H1 (cell line): Measurements from ENCODE around the gene PTH2R. TPM values are rescaled to one million over a fixed set of nuclear protein-coding genes. Genes with fewer than 3 reads are reported as not detected.

Experiments
- CTCF ChIA-PET: fragments of 300-600 bp; sonication (Branson Sonifier 250); formaldehyde crosslinking; loops from one replicate; lab custom pipeline; 2021; ENCODE audit not compliant: partially characterized antibody; lab: Charles Lee
- POLR2A ChIA-PET: fragments of 300-600 bp; sonication (Branson Sonifier 250); formaldehyde crosslinking; loops from one replicate; lab custom pipeline; 2021; ENCODE audit warnings: inconsistent platforms; ENCODE audit not compliant: partially characterized antibody; lab: Charles Lee
- DNase-seq, 2 experiments: peaks; one replicate each; pipeline versions ENCODE4 v3.0.0 to v3.0.0-alpha.2; 2010 to 2022; ENCODE audit warnings: low spot score in 2 of 2, low read depth in 1 of 2, mixed read lengths in 1 of 2
- FAIRE-seq: peaks from 2 replicates; lab custom pipeline; 2011; peaks lifted over from hg19 to GRCh38; lab: Jason Lieb, UNC
- H2AFZ ChIP-seq: 2 replicates; pipeline ENCODE4 v1.8.1; 2012; ENCODE audit warnings: low read length, inconsistent platforms
- H2AK5ac ChIP-seq: 2 replicates; pipeline ENCODE4 v1.6.1; 2013; ENCODE audit warnings: low read depth, low read length
- H2BK120ac ChIP-seq: replicated peaks from 2 replicates; pipeline ENCODE3; 2013; ENCODE audit warnings: low read depth, low read length, inconsistent platforms
- H2BK12ac ChIP-seq: 2 replicates; pipeline ENCODE4 v1.6.1; 2013; ENCODE audit warnings: low read depth, low read length
- H2BK15ac ChIP-seq: 2 replicates; pipeline ENCODE4 v1.6.1; 2013; ENCODE audit warnings: low read length
- H2BK20ac ChIP-seq: 2 replicates; pipeline ENCODE4 v1.6.1; 2013; ENCODE audit warnings: low read length
- H2BK5ac ChIP-seq: 2 replicates; pipeline ENCODE4 v1.6.1; 2013; ENCODE audit warnings: low read depth, low read length
- H3K14ac ChIP-seq: 2 replicates; pipeline ENCODE4 v1.6.1; 2013; ENCODE audit warnings: inconsistent platforms; ENCODE audit not compliant: insufficient read length
- H3K18ac ChIP-seq: 2 replicates; pipeline ENCODE4 v1.6.1; 2013; ENCODE audit warnings: low read length; ENCODE audit errors: extremely low read depth
- H3K23ac ChIP-seq: 2 replicates; pipeline ENCODE4 v1.6.1; 2013; ENCODE audit warnings: inconsistent platforms; ENCODE audit not compliant: insufficient read length
- H3K23me2 ChIP-seq: 2 replicates; pipeline ENCODE4 v1.6.1; 2013; ENCODE audit warnings: low read depth, low read length
- H3K27ac ChIP-seq: 2 replicates; pipeline ENCODE4 v1.6.1; 2011; ENCODE audit warnings: low read depth, low read length, inconsistent platforms
- H3K27me3 ChIP-seq, 4 experiments: replicated peaks in 1 of 4; 1 replicate in 1 of 4; 2 replicates in 3 of 4; pipeline versions ENCODE4 v1.6.1 to v1.8.1; 2011 to 2013; ENCODE audit warnings: low read length in 3 of 4, mild to moderate bottlenecking in 3 of 4, inconsistent platforms in 2 of 4, mixed read lengths in 2 of 4, moderate library complexity in 1 of 4; ENCODE audit not compliant: control insufficient read depth in 3 of 4, insufficient read depth in 3 of 4; ENCODE audit errors: extremely low read depth in 1 of 4
- H3K36me3 ChIP-seq, 4 experiments: 2 replicates each; pipeline versions ENCODE4 v1.6.1 to v1.8.1; 2011 to 2013; ENCODE audit warnings: mild to moderate bottlenecking in 4 of 4, low read length in 3 of 4, moderate library complexity in 2 of 4, control low read depth in 1 of 4, inconsistent platforms in 1 of 4; ENCODE audit not compliant: insufficient read depth in 4 of 4, control insufficient read depth in 2 of 4
- H3K4ac ChIP-seq: replicated peaks from 2 replicates; pipeline ENCODE3; 2013; ENCODE audit warnings: low read length, low read depth, mixed read lengths, inconsistent platforms; ENCODE audit not compliant: insufficient read length
- H3K4me1 ChIP-seq, 4 experiments: replicated peaks in 1 of 4; 1 replicate in 1 of 4; 2 replicates in 3 of 4; pipeline versions ENCODE4 v1.6.1 to v1.8.1; 2011 to 2013; ENCODE audit warnings: low read length in 3 of 4, inconsistent platforms in 2 of 4, mixed read lengths in 1 of 4; ENCODE audit not compliant: insufficient read depth in 4 of 4, control insufficient read depth in 3 of 4
- H3K4me2 ChIP-seq, 2 experiments: 2 replicates each; pipeline versions ENCODE4 v1.6.1 to v1.8.1; 2011 to 2013; ENCODE audit warnings: low read depth in 2 of 2, low read length in 2 of 2, control low read depth in 1 of 2, inconsistent platforms in 1 of 2, mild to moderate bottlenecking in 1 of 2; ENCODE audit not compliant: insufficient read depth in 1 of 2
- H3K4me3 ChIP-seq, 4 experiments: fragments of 200-600, 300-600 bp in 1 of 4; sonication (generic), shearing (Covaris generic), sonication (Bioruptor Twin) in 1 of 4; 2 replicates each; pipeline versions ENCODE4 v1.5.1 to v1.8.1; 2011 to 2016; ENCODE audit warnings: low read length in 4 of 4, low read depth in 3 of 4, control low read depth in 2 of 4, inconsistent platforms in 2 of 4, mild to moderate bottlenecking in 2 of 4, mixed read lengths in 1 of 4, moderate library complexity in 1 of 4; ENCODE audit not compliant: insufficient read depth in 2 of 4; ENCODE audit errors: extremely low read depth in 1 of 4
- H3K56ac ChIP-seq: replicated peaks from 2 replicates; pipeline ENCODE3; 2013; ENCODE audit warnings: low read depth, mild to moderate bottlenecking, mixed read lengths, low read length, inconsistent platforms; ENCODE audit not compliant: insufficient read length
- H3K79me1 ChIP-seq: 2 replicates; pipeline ENCODE4 v1.6.1; 2013; ENCODE audit warnings: low read depth, low read length, control low read depth
- H3K79me2 ChIP-seq, 2 experiments: 2 replicates each; pipeline versions ENCODE4 v1.6.1 to v1.8.1; 2012 to 2013; ENCODE audit warnings: low read length in 2 of 2, mild to moderate bottlenecking in 2 of 2, inconsistent platforms in 1 of 2; ENCODE audit not compliant: insufficient read depth in 2 of 2, control insufficient read depth in 1 of 2
- H3K9ac ChIP-seq, 4 experiments: replicated peaks in 1 of 4; 1 replicate in 1 of 4; 2 replicates in 3 of 4; pipeline versions ENCODE4 v1.6.1 to v1.8.1; 2011 to 2013; ENCODE audit warnings: low read depth in 3 of 4, low read length in 3 of 4, control low read depth in 2 of 4, mild to moderate bottlenecking in 2 of 4, moderate library complexity in 2 of 4, inconsistent platforms in 1 of 4; ENCODE audit errors: extremely low read depth in 1 of 4
- H3K9me3 ChIP-seq, 2 experiments: 2 replicates each; pipeline versions ENCODE4 v1.6.1 to v1.8.1; 2012 to 2013; ENCODE audit warnings: mild to moderate bottlenecking in 2 of 2, moderate library complexity in 2 of 2, control low read depth in 1 of 2, inconsistent platforms in 1 of 2, low read depth in 1 of 2, low read length in 1 of 2, mixed read lengths in 1 of 2; ENCODE audit not compliant: insufficient read depth in 2 of 2
- H4K20me1 ChIP-seq, 2 experiments: replicated peaks in 1 of 2; 2 replicates each; pipeline versions ENCODE3 to v1.8.1; 2011 to 2013; ENCODE audit warnings: inconsistent platforms in 2 of 2, low read length in 2 of 2, mild to moderate bottlenecking in 1 of 2; ENCODE audit not compliant: insufficient read depth in 2 of 2, control insufficient read depth in 1 of 2
- H4K5ac ChIP-seq: 2 replicates; pipeline ENCODE4 v1.6.1; 2013; ENCODE audit warnings: low read length, low read depth, mixed read lengths, inconsistent platforms; ENCODE audit not compliant: insufficient read length
- H4K8ac ChIP-seq: 2 replicates; pipeline ENCODE4 v1.8.0; 2013; ENCODE audit warnings: mild to moderate bottlenecking, moderate library complexity, low read length, inconsistent platforms; ENCODE audit not compliant: insufficient read depth; ENCODE audit errors: extremely low read depth
- H4K91ac ChIP-seq: replicated peaks from 2 replicates; pipeline ENCODE3; 2013; ENCODE audit warnings: low read length, mixed read lengths, inconsistent platforms; ENCODE audit not compliant: insufficient read length
- ATF2 ChIP-seq: IDR thresholded peaks from 2 replicates; pipeline ENCODE4 v1.6.1; 2012; ENCODE audit warnings: low read length, inconsistent platforms
- CTBP2 ChIP-seq: IDR thresholded peaks from 2 replicates; pipeline ENCODE4 v1.7.0; 2011; ENCODE audit warnings: borderline replicate concordance, mild to moderate bottlenecking, moderate library complexity, mixed read lengths, low read length; ENCODE audit not compliant: insufficient read depth, insufficient read length
- GABPA ChIP-seq: IDR thresholded peaks from 2 replicates; pipeline ENCODE4 v1.6.1; 2011; ENCODE audit warnings: mild to moderate bottlenecking, low read length, moderate library complexity, borderline replicate concordance; ENCODE audit not compliant: insufficient read depth
- GTF2F1 ChIP-seq: IDR thresholded peaks from 2 replicates; pipeline ENCODE4 v1.6.1; 2012; ENCODE audit warnings: low read depth, low read length, improper control_type of control experiment, borderline replicate concordance
- JUN ChIP-seq: IDR thresholded peaks from 2 replicates; pipeline ENCODE4 v1.6.1; 2011; ENCODE audit warnings: low read depth, mild to moderate bottlenecking, improper control_type of control experiment, low read length
- JUND ChIP-seq: IDR thresholded peaks from 2 replicates; pipeline ENCODE4 v1.6.1; 2011; ENCODE audit warnings: mild to moderate bottlenecking, improper control_type of control experiment, low read length
- POU5F1 ChIP-seq: IDR thresholded peaks from 2 replicates; pipeline ENCODE4 v1.6.1; 2011; ENCODE audit warnings: low read depth, mild to moderate bottlenecking, low read length, moderate library complexity
- RFX5 ChIP-seq: IDR thresholded peaks from 2 replicates; pipeline ENCODE4 v1.6.1; 2011; ENCODE audit warnings: low read depth, low read length, improper control_type of control experiment, borderline replicate concordance
- SP2 ChIP-seq: IDR thresholded peaks from 2 replicates; pipeline ENCODE4 v1.6.1; 2012; ENCODE audit warnings: mild to moderate bottlenecking, low read length, inconsistent platforms
- SP4 ChIP-seq: IDR thresholded peaks from 2 replicates; pipeline ENCODE4 v1.6.1; 2012; ENCODE audit warnings: low read length, inconsistent platforms
- TEAD4 ChIP-seq: IDR thresholded peaks from 2 replicates; pipeline ENCODE4 v1.6.1; 2012; ENCODE audit warnings: low read depth, low read length, inconsistent platforms, mixed read lengths
- YY1 ChIP-seq: IDR thresholded peaks from 2 replicates; pipeline ENCODE4 v1.6.1; 2011; ENCODE audit warnings: low read depth, mild to moderate bottlenecking, low read length
- ZNF274 ChIP-seq: IDR thresholded peaks from 2 replicates; pipeline ENCODE4 v1.7.0; 2012; ENCODE audit warnings: low read length, borderline replicate concordance; ENCODE audit errors: extremely low read depth
- WGBS, 2 experiments: shearing (Covaris generic) in 1 of 2; methylation state at CpG; one replicate each; pipeline versions ENCODE4 v1.1.6 to v1.1.7; 2013 to 2015; ENCODE audit warnings: low lambda C conversion rate in 2 of 2, mixed read lengths in 2 of 2, inconsistent platforms in 1 of 2, low coverage in 1 of 2, missing lambda C conversion rate in 1 of 2; ENCODE audit not compliant: insufficient replicate concordance in 2 of 2, insufficient coverage in 1 of 2, insufficient read length in 1 of 2; ENCODE audit errors: extremely low coverage in 1 of 2, missing lambda C conversion rate in 1 of 2; 5-methylcytosine and 5-hydroxymethylcytosine counted together
- polyA plus RNA-seq, 7 experiments: library from polyadenylated mRNA; depleted of rRNA in 3 of 7; stranded (reverse) in 5 of 7; unstranded in 2 of 7; fragments of >200 nt in 5 of 7; fragments of 200-250 nt in 2 of 7; gene quantifications; 1 replicate in 5 of 7; 2 replicates in 1 of 7; 4 replicates in 1 of 7; pipeline versions ENCODE4 v1.2.1 to v1.2.3, GENCODE V29; 2011 to 2013; ENCODE audit warnings: missing spikeins in 2 of 7, mixed read lengths in 2 of 7
- total RNA-seq: library from RNA; stranded (reverse); fragmentation: NEBNext Ultra II Directional; extraction: Animal tissue kit (Norgen Biotek cat#: 25700); gene quantifications from 2 replicates; pipeline ENCODE4 v1.2.1, GENCODE V29; 2021

The PTH2R gene
- total and polyA plus RNA-seq, 2 of the 8 experiments (the other 6 are each of a cell fraction or from before 2014, with no cell fraction given) = 0.19 to 0.38 TPM

- Histone ChIP-seq H2AK5ac (no peak overlapping the region), H3K79me1 (no peaks in the 10 kb centered on the region), H3K56ac (no peak overlapping the region), H3K27me3 (peaks cover 0 to 1% (median 0%) of the 10 kb centered on the region in 4 experiments; a peak in 1 of 7 replicates), H3K79me2 (no peaks in the 10 kb centered on the region), H3K4me2 (no peak overlapping the region), H4K8ac (no peak overlapping the region), H2AFZ (no peak overlapping the region), H3K18ac (no peak overlapping the region), H4K91ac (no peak overlapping the region), H3K9ac (no peak overlapping the region), H2BK5ac (no peak overlapping the region), H3K27ac (no peak overlapping the region), H3K4ac (no peak overlapping the region), H2BK120ac (no peak overlapping the region), H3K36me3 (no peaks in the 10 kb centered on the region; a peak in 1 of 8 replicates), H3K23me2 (no peaks in the 10 kb centered on the region), H4K5ac (no peak overlapping the region), H4K20me1 (no peaks in the 10 kb centered on the region), H2BK15ac (no peak overlapping the region), H3K23ac (no peak overlapping the region), H3K9me3 (no peaks in the 10 kb centered on the region), H3K4me1 (no peaks in the 10 kb centered on the region), H2BK12ac (no peak overlapping the region), H3K14ac (no peak overlapping the region), H2BK20ac (no peak overlapping the region), H3K4me3 (no peak overlapping the region)
- CTCF ChIA-PET = interaction anchor here (0.6 kb wide), 2 partner anchors 345 to 604 kb away, joined by 3 to 4 read pairs; no protein-coding TSS in a partner anchor
- no peak for FAIRE-seq
- DNase-seq = no peak
- no peak for TF ChIP-seq SP4
- TF ChIP-seq GTF2F1 = no peak
- TF ChIP-seq ZNF274 = no peak
- TF ChIP-seq RFX5 = no peak
- no peak for TF ChIP-seq JUN
- TF ChIP-seq ATF2 = no peak
- TF ChIP-seq POU5F1 = no peak
- no peak for TF ChIP-seq CTBP2
- TF ChIP-seq GABPA = no peak
- TF ChIP-seq TEAD4 = no peak
- no peak for TF ChIP-seq JUND
- no peak for TF ChIP-seq YY1
- no peak for TF ChIP-seq SP2
- WGBS, 2 experiments = 90% methylated on average over 3 of the region's 3 CpGs; no CpG with 5 or more reads in 1 of the 2 experiments
- POLR2A ChIA-PET = no interaction called here
Observed at GRCh38 chr2:208437755-208438154, 31.2 kb downstream of the PTH2R start.
